ENCODE data around the gene RRAS2. TPM values are rescaled to one million over a fixed set of nuclear protein-coding genes. Genes with fewer than 3 reads are reported as not detected.

Gene RRAS2
- total and polyA plus RNA-seq, 2 of the 4 experiments (the other 2 are of a cell fraction): 85.5 to 106 TPM

GRCh38 chr11:14380947-14381561, 22.1 kb upstream of the RRAS2 start:
- H3K4me2 ChIP-seq (ENCODE audit: low read depth, low read length): peak overlapping the region; percentile 65
- H2AK9ac ChIP-seq (replicated peaks; ENCODE audit: low read depth, low read length, poor library complexity): peak overlapping the region; percentile 39
- no peak overlapping the region; the same call in 1 of the 2 replicates for H3K56ac ChIP-seq (ENCODE audit: extremely low read depth, insufficient read depth, low read length)
- no peaks in the 10 kb centered on the region for H3K27me3 ChIP-seq (ENCODE audit: control insufficient read depth, insufficient read depth, low read length)
- intact Hi-C loops (cut with micrococcal nuclease): loop anchor here (5.0 kb wide), 1 partner anchor 41 kb away; no protein-coding TSS in a partner anchor
- peak overlapping the region; percentile 42 for H3K4me3 ChIP-seq (ENCODE audit: insufficient read depth, low read depth, low read length)
- no peak for TF ChIP-seq FOS (IDR thresholded peaks at IDR 0.05; ENCODE audit: low read depth, low read length)
- TF ChIP-seq MXI1 (IDR thresholded peaks at IDR 0.05; ENCODE audit: borderline replicate concordance, low read depth, low read length): peak; percentile 14; the same call in 1 of the 2 replicates
- peaks cover 6% of the 10 kb centered on the region for H3K4me1 ChIP-seq (ENCODE audit: control insufficient read depth, insufficient read depth, low read length)
- BruUV-seq (replicated peaks): no TSS peak
- H4K5ac ChIP-seq (ENCODE audit: low read depth, low read length): peak overlapping the region; percentile 66
- peak overlapping the region; percentile 49 to 81; a peak in 3 of 4 replicates for H4K8ac ChIP-seq (ENCODE audit: low read depth in 2 of 2, low read length in 2 of 2)
- H2BK5ac ChIP-seq (ENCODE audit: low read depth, low read length, poor library complexity, severe bottlenecking): peak overlapping the region; percentile 44
- dilution Hi-C loops (cut with HindIII; ENCODE audit: low sequenced_read_pairs, unreplicated experiment): no loop called here
- no peaks in the 10 kb centered on the region for H3K36me3 ChIP-seq (ENCODE audit: control insufficient read depth, insufficient read depth, low read length)
- peak overlapping the region; percentile 54; the same call in 1 of the 3 replicates for H2BK15ac ChIP-seq (ENCODE audit: low read depth, low read length)
- peak overlapping the region; percentile 65 for H3K18ac ChIP-seq (ENCODE audit: low read depth, low read length)
- DNase-seq (peak; percentile 36), ATAC-seq (ENCODE audit: low read depth) (peak; percentile 80)
- H3K9ac ChIP-seq (ENCODE audit: low read depth, low read length): peak overlapping the region; percentile 52
- ChIA-PET CTCF (no interaction called here), POLR2A (ENCODE audit: unreplicated experiment) (no interaction called here)
- no peaks in the 10 kb centered on the region for H3K79me1 ChIP-seq (ENCODE audit: low read depth in 1 of 2, low read length in 2 of 2)
- no peaks in the 10 kb centered on the region for H4K20me1 ChIP-seq (ENCODE audit: insufficient read depth, low read length)
- in situ Hi-C loops (cut with MboI; ENCODE audit: low sequenced_read_pairs): no loop called here
- peak overlapping the region; percentile 75 for H3K4ac ChIP-seq (ENCODE audit: low read depth, low read length)
- no peaks in the 10 kb centered on the region for H3K9me3 ChIP-seq (ENCODE audit: control insufficient read depth, insufficient read depth, low read length)
- H3K9me1 ChIP-seq (ENCODE audit: insufficient read depth, low read length): no peaks in the 10 kb centered on the region
- H2BK20ac ChIP-seq (ENCODE audit: low read depth, low read length): peak overlapping the region; percentile 63; the same call in 1 of the 2 replicates
- peak overlapping the region; percentile 21; the same call in 1 of the 2 replicates for H3K27ac ChIP-seq (ENCODE audit: insufficient read depth, low read length)
- H3K23ac ChIP-seq (ENCODE audit: low read depth, low read length): peak overlapping the region; percentile 25; the same call in 1 of the 2 replicates
- WGBS, 2 experiments (ENCODE audit: extremely low coverage in 2 of 2, insufficient read length in 1 of 2): 5% methylated on average over 18 of the region's 54 CpGs; no CpG with 5 or more reads in 1 of the 2 experiments
- H2AK5ac ChIP-seq (ENCODE audit: low read depth, low read length): no peak overlapping the region
- peak overlapping the region; percentile 92 for H2AFZ ChIP-seq (replicated peaks; ENCODE audit: low read length, poor library complexity)
- peak overlapping the region; percentile 85 for H2BK120ac ChIP-seq (ENCODE audit: low read depth, low read length)
- peak overlapping the region; percentile 54; the same call in 1 of the 2 replicates for H3K14ac ChIP-seq (replicated peaks; ENCODE audit: low read depth, low read length)
- H4K91ac ChIP-seq (ENCODE audit: insufficient read depth, low read depth, low read length): peak overlapping the region; percentile 62; the same call in 1 of the 2 replicates
